ENCODE data around the gene RDH14.

RDH14 gene

DNA sequence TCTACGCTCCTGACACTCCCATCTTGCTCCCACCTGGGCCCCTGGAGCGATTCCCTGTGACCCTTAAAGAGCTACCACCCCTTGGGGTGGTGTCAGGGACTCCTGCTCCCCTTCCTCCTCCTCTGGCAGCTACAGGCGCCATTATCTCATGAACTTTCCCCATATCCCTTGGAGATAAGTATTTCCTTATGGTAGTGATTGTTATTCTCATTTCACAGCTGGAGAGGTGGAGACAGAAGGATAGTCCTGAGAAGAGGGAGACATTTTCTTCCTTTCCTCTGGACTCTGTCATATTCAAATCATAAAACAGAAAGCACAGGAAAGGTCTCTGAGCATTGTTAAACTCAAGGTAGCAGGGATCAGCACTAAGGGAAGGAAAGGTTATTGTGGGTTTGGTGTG lies 34.6 kb downstream of the RDH14 start:
- Mint-ChIP-seq H3K4me3 (no peak overlapping the region), H3K27me3 (peaks cover 0 to 10% of the 10 kb centered on the region in 2 donors), H3K27ac (no peak overlapping the region), H3K9me3 (no peaks in the 10 kb centered on the region), H3K4me1 (no peaks in the 10 kb centered on the region), H3K36me3 (no peaks in the 10 kb centered on the region)
- ATAC-seq (replicated peaks) (no peak), DNase-seq (no peak)

- Mint-ChIP-seq H3K27me3 (peaks cover 0 to 7% of the 10 kb centered on the region in 2 donors), H3K4me1 (no peaks in the 10 kb centered on the region), H3K27ac (no peak overlapping the region), H3K36me3 (no peaks in the 10 kb centered on the region), H3K9me3 (no peaks in the 10 kb centered on the region), H3K4me3 (no peak overlapping the region)
- no peak for ATAC-seq (replicated peaks)
- no peak for DNase-seq
These were observed 35.2 kb downstream of the RDH14 start for GRCh38 chr2:18525236-18525635.

- Mint-ChIP-seq H3K9me3 (no peaks in the 10 kb centered on the region), H3K27me3 (peaks cover 13 to 16% of the 10 kb centered on the region in 2 donors), H3K4me1 (no peaks in the 10 kb centered on the region), H3K4me3 (no peak overlapping the region), H3K27ac (no peak overlapping the region), H3K36me3 (no peaks in the 10 kb centered on the region)
- no peak for ATAC-seq (replicated peaks)
- no peak for DNase-seq
These were observed 37.8 kb downstream of the RDH14 start for GRCh38 chr2:18522484-18523146.

DNA sequence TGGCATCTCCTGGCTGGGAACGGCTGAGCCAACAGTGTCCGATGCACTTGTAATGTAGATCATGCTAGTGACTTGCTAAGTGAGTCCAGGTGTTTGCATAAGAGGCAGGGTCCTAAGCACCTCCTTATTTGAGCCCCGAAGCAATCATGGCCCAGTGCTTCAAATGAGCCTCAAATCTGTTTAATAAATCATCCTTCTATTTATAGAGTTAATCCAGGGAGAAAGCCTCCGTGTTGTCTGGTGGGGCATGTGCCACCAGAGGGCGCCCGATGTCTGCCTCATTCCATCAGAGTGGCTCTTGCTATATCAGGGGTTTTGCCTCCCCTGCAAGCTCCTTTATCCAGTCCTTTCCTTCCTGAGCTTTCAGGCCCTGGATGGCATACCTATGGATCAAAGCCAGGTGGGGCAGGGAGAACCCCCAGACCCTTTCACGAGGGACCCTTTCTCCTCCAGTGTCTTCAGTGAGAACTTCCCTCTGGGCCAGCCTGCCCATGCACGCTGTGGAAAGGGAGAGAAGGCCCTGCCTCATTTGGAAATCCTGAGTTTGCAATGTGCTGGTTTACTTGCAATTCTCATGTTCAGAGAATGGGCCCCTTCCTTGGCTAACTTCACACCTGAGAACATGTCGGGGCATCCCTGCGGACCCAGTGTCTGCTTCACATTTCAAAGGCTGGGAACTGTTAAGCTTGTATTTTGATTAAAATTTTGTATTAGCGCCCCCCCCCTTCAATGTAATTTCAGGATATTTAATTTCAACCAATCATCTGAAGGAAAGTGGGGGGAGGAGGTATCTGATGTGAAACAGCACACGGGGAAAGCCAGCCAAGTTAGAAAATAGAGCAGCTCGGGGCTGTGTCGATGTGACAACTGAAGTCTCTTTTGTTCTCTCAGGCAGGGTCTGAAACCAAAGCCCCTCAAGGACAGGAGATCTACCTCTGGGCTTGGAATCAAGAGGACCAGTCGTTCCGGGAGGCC lies 39.7 kb downstream of the RDH14 start:
- Mint-ChIP-seq H3K36me3 (no peaks in the 10 kb centered on the region), H3K27ac (no peak overlapping the region), H3K4me3 (no peak overlapping the region), H3K9me3 (no peaks in the 10 kb centered on the region), H3K4me1 (no peaks in the 10 kb centered on the region), H3K27me3 (peaks cover 13 to 23% of the 10 kb centered on the region in 2 donors)
- ATAC-seq (replicated peaks), result peak; percentile 78 to 85
- peak; percentile 38 for DNase-seq

DNA sequence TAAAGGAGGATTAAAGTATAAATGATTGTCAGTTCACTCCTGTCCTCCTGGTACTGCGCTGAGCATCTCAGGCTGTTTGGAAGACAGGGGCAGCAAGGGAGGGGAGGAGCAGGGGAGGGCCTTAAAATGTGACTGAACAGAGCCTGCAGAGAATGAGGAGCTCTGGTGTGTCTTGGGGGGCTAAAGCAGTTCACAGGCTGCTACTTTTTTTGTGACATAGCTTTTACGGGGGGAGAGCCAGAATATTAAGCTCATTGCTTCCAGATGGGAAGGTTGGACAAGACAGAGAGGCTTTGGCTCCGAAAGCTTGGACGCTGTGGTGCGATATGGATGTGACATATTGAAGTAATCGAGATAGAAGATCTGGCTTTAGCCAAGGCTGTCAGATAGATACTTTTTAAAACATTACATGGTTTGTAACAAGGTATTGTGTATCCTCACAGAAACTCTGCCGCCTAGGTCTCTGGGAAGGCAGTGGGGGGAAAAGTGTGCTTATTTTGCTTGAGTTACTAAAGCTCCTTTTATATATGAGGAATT lies 40.5 kb downstream of the RDH14 start:
- ATAC-seq (replicated peaks) (no peak), DNase-seq (no peak)
- Mint-ChIP-seq H3K9me3 (no peaks in the 10 kb centered on the region), H3K27me3 (peaks cover 13 to 23% of the 10 kb centered on the region in 2 donors), H3K4me3 (no peak overlapping the region), H3K4me1 (no peaks in the 10 kb centered on the region), H3K36me3 (no peaks in the 10 kb centered on the region), H3K27ac (no peak overlapping the region)

DNA sequence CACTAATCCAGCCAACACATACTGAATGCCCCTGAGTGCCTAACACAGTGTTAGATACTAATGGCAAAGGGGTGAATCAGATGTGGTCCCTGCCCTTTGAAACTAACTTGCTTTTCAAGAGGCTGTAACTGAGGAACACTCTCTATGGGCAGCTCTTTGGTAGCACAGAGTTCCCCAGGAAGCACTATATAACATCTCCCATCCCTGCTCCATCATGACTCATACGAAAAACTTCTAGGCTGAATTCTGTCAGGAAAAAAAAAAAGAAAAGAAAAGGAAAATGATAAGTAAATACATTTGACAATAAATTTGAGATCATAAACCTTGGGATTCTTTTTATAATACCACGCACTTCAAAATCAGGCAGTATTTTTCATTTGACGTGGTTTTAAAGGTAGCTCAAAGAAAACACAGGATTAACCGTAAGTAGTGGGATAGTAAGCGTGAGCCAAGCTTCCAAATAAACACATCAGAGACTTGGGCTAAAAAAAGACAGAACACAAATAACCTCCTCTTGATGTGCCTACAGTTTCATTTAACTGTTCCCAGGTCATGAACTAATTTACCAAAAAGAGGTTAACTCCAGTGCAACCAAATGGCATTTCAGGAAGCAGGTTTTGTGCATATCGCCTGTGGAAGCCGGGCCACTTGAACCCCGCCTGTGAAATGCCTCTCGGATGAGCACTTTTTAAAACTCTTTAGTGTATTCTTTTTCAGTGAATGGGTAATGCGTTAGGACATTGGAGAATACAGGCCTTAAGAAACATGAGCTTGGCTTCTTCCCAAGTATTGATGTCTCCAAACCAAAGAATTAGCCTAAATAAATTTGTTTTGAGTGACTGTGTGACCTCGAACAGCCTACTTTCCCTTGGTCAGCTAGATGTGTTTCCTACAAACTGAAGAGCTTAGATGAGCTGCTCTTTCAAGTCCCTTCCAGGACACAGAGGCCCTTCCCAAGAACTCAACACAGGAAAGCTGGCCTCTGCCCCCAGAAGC lies 42.0 kb downstream of the RDH14 start:
- Mint-ChIP-seq H3K4me1 (no peaks in the 10 kb centered on the region), H3K36me3 (no peaks in the 10 kb centered on the region), H3K27ac (no peak overlapping the region), H3K4me3 (no peak overlapping the region), H3K27me3 (peaks cover 13 to 21% of the 10 kb centered on the region in 2 donors), H3K9me3 (no peaks in the 10 kb centered on the region)
- no peak for ATAC-seq (replicated peaks)
- DNase-seq, result no peak

GRCh38 chr2:18517386-18517785 lies 43.1 kb downstream of the RDH14 start:
- H3K4me3 Mint-ChIP-seq, result no peak overlapping the region
- ATAC-seq (replicated peaks) (no peak), DNase-seq (no peak)
- H3K9me3 Mint-ChIP-seq, result no peaks in the 10 kb centered on the region
- H3K4me1 Mint-ChIP-seq, result no peaks in the 10 kb centered on the region
- H3K27me3 Mint-ChIP-seq, result peaks cover 13 to 16% of the 10 kb centered on the region in 2 donors
- no peaks in the 10 kb centered on the region for H3K36me3 Mint-ChIP-seq
- H3K27ac Mint-ChIP-seq, result no peak overlapping the region

GRCh38 chr2:18516112-18516511 lies 44.3 kb downstream of the RDH14 start:
- DNase-seq (no peak), ATAC-seq (replicated peaks) (no peak)
- peaks cover 13 to 20% of the 10 kb centered on the region in 2 donors for H3K27me3 Mint-ChIP-seq
- H3K9me3 Mint-ChIP-seq, result no peaks in the 10 kb centered on the region
- H3K36me3 Mint-ChIP-seq, result no peaks in the 10 kb centered on the region
- H3K4me3 Mint-ChIP-seq, result no peak overlapping the region
- no peaks in the 10 kb centered on the region for H3K4me1 Mint-ChIP-seq
- no peak overlapping the region for H3K27ac Mint-ChIP-seq

- Mint-ChIP-seq H3K27ac (no peak overlapping the region), H3K4me3 (no peak overlapping the region), H3K27me3 (peaks cover 10 to 18% of the 10 kb centered on the region in 2 donors), H3K9me3 (no peaks in the 10 kb centered on the region), H3K4me1 (no peaks in the 10 kb centered on the region), H3K36me3 (no peaks in the 10 kb centered on the region)
- ATAC-seq (replicated peaks) (no peak), DNase-seq (no peak)
These were observed 45.7 kb downstream of the RDH14 start for GRCh38 chr2:18514526-18515461.

DNA sequence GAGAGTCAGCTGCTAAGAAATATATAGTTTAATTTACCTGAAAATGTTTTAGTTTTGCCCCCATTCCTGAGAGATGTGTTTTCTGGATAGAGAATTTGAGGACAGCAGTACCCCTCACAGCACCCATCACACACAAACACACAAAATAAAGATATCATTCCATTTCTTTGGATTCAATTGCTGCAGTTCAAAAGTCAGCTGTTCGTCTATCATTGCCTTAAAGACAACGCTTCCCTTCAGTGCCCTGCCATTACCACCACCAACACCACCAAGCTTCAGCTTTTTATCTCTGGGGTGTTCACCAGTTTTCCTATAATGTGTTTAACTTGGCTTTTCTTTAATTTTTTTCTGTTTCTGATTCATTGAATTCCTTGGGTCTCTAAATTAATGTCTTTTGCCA lies 49.7 kb downstream of the RDH14 start:
- Mint-ChIP-seq H3K36me3 (no peaks in the 10 kb centered on the region), H3K4me3 (no peak overlapping the region), H3K4me1 (peaks cover 0 to 8% of the 10 kb centered on the region in 2 donors), H3K9me3 (no peaks in the 10 kb centered on the region), H3K27me3 (peaks cover 5 to 6% of the 10 kb centered on the region in 2 donors), H3K27ac (no peak overlapping the region)
- DNase-seq (no peak), ATAC-seq (replicated peaks) (no peak)

- peak in 1 of 2 donors; percentile 50 for ATAC-seq (replicated peaks)
These were observed 53.5 kb downstream of the RDH14 start for GRCh38 chr2:18506883-18507509.

GRCh38 chr2:18505703-18506341 lies 54.6 kb downstream of the RDH14 start:
- DNase-seq (no peak), ATAC-seq (replicated peaks) (no peak)
- H3K4me3 Mint-ChIP-seq, result no peak overlapping the region
- H3K4me1 Mint-ChIP-seq, result peaks cover 0 to 8% of the 10 kb centered on the region in 2 donors
- no peaks in the 10 kb centered on the region for H3K9me3 Mint-ChIP-seq
- no peak overlapping the region for H3K27ac Mint-ChIP-seq
- H3K36me3 Mint-ChIP-seq, result no peaks in the 10 kb centered on the region
- H3K27me3 Mint-ChIP-seq, result peaks cover 9 to 21% of the 10 kb centered on the region in 2 donors

More at GRCh38 chr2:18506883-18507509, 53.5 kb downstream of the RDH14 start:
- Mint-ChIP-seq H3K27ac (no peak overlapping the region), H3K4me1 (peaks cover 0 to 8% of the 10 kb centered on the region in 2 donors), H3K27me3 (peaks cover 6 to 15% of the 10 kb centered on the region in 2 donors), H3K9me3 (no peaks in the 10 kb centered on the region), H3K36me3 (no peaks in the 10 kb centered on the region), H3K4me3 (peak overlapping the region in 1 of 2 donors; percentile 17)
- no peak for DNase-seq
